PC-3 (cell line): ENCODE data around the gene SRGAP3.

Experiments used
- EZH2phosphoT487 ChIP-seq: fragments of 300-600 bp; sonication (generic); IDR thresholded peaks from 2 replicates; pipeline ENCODE4 v1.6.1; 2018; ENCODE audit warnings: mild to moderate bottlenecking, antibody characterized with exemption, low read length, borderline replicate concordance
- TF ChIP-seq, protein P1 (sequence below): fragments of 300-600 bp; sonication (generic); conservative IDR thresholded peaks from 2 replicates; pipeline ENCODE4 v1.5.1; 2017; ENCODE audit warnings: antibody characterized with exemption, low read depth, mild to moderate bottlenecking, low read length

DNA sequence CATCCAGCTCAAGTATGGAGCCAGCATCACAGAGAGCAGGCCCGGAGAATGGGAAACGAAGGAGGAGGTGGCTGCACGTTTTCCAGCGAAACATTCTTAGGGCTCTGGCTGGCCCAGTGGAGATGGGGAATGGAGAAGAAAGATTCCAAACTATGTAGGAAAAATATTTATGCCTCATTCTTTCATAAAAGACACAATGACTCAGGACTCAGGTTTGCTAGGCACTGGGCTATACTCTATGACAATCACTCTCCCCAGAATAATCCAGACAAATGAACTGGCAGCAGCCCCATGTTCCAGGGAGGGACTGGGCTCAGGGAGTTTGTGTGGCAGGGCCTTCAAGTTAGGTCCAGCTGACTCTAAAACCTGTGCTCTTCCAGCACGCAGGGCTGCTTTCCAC, 175.4 kb downstream of the SRGAP3 start:
- TF ChIP-seq, protein P1, sequence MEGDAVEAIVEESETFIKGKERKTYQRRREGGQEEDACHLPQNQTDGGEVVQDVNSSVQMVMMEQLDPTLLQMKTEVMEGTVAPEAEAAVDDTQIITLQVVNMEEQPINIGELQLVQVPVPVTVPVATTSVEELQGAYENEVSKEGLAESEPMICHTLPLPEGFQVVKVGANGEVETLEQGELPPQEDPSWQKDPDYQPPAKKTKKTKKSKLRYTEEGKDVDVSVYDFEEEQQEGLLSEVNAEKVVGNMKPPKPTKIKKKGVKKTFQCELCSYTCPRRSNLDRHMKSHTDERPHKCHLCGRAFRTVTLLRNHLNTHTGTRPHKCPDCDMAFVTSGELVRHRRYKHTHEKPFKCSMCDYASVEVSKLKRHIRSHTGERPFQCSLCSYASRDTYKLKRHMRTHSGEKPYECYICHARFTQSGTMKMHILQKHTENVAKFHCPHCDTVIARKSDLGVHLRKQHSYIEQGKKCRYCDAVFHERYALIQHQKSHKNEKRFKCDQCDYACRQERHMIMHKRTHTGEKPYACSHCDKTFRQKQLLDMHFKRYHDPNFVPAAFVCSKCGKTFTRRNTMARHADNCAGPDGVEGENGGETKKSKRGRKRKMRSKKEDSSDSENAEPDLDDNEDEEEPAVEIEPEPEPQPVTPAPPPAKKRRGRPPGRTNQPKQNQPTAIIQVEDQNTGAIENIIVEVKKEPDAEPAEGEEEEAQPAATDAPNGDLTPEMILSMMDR: no peak
- TF ChIP-seq EZH2phosphoT487: no peak
